K562 treated with DMSO at 1 percent for 4 hours (cell line): ENCODE data around the gene GJE1. TPM values are rescaled to one million over a fixed set of nuclear protein-coding genes. Genes with fewer than 3 reads are reported as not detected.

ENCODE experiments used
- total RNA-seq: library from RNA; unstranded; fragments of 300-600 nt; gene quantifications from 2 replicates; pipeline ENCODE4 v1.2.3, GENCODE V29; 2022; ENCODE audit not compliant: insufficient read depth

GJE1 gene
- total RNA-seq, result not detected in 2 replicates

DNA sequence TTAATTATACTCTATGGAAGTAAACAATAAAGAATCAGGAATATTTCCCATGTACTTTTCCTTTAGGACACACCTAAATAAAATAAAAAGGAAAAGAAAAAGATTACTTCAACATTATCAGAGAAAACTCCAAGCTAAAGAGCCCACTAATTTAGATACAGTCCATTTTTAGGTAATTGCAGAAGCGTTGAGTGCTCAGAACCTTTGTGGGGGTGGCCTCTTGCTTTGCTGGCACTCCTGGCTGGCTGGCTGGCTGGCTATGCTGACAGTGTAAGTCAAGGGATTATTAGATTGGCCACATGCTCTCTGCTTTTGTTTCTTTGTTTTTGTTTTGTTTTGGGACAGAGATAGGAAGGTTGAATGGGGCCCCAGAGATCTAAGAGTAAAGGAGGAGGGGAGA lies at the start of gene GJE1:
Gene GJE1 (plus strand): TSS at position 301 of the 400 bp plus-strand sequence. CDS start 234 bp downstream, outside the sequence.

GRCh38 chr6:142146828-142147662 lies 14.3 kb downstream of the GJE1 start, which contains the start of the genes NMBR and VTA1:
TSS of gene NMBR (minus strand) at chr6:142147122. CDS start at chr6:142088658, 58,464 bp downstream.
TSS of gene VTA1 (plus strand) at chr6:142147263. CDS start at chr6:142147288, 25 bp downstream.

Other genes with a start within 250 kb of the GJE1 start
- gene NMBR, start 14.2 kb downstream of the GJE1 start, total RNA-seq, result not detected in 2 replicates
- gene VTA1, start 14.3 kb downstream of the GJE1 start, total RNA-seq, result 40.8 and 41.0 TPM in 2 replicates
- not detected in 2 replicates for gene ADGRG6, start 169.1 kb downstream of the GJE1 start, total RNA-seq